Right lobe of liver (tissue), 4 donors: ENCODE measurements around the gene NT5C1A.

Experiments
- CTCF ChIP-seq, 4 donors: fragments of 200-600 bp in 3 of 4; fragments of 450-650 bp in 1 of 4; IDR thresholded peaks; one replicate each; pipeline versions ENCODE4 v1.5.1 to v1.8.0; 2016 to 2022; ENCODE audit warnings: antibody characterized with exemption in 4 of 4, mild to moderate bottlenecking in 2 of 4
- POLR2A ChIP-seq: fragments of 450-650 bp; IDR thresholded peaks from one replicate; pipeline ENCODE4 v1.6.1; 2017; ENCODE audit warnings: antibody characterized with exemption, mild to moderate bottlenecking
- donor health status: DM: no; HTN: no; CAD: no.
- donor health status: DM: no; HTN: no; CAD: no.
- donor health status: DM: no; HTN: yes; CAD: no.

GRCh38 chr1:39717809-39718208 lies 45.9 kb upstream of the NT5C1A start:
- TF ChIP-seq CTCF (IDR thresholded peaks at IDR 0.05) (no peak), POLR2A (no peak)
